OCI-LY7 (cell line): ENCODE measurements around the gene LSM5.

ENCODE experiments used
- CTCF ChIP-seq: fragments of 200-600 bp; sonication (generic); conservative IDR thresholded peaks from 2 replicates; pipeline ENCODE4 v1.5.1; 2014; ENCODE audit warnings: mild to moderate bottlenecking, antibody characterized with exemption, low read length, moderate library complexity, mixed read lengths
- EZH2phosphoT487 ChIP-seq: fragments of 200-600 bp; sonication (generic); IDR thresholded peaks from 2 replicates; pipeline ENCODE4 v1.6.1; 2018; ENCODE audit warnings: low read depth, borderline replicate concordance, mild to moderate bottlenecking, mixed run types, antibody characterized with exemption, low read length, moderate library complexity, mixed read lengths

- TF ChIP-seq CTCF = no peak
- no peak for TF ChIP-seq EZH2phosphoT487
These were observed 53.8 kb downstream of the LSM5 start for GRCh38 chr7:32436146-32436928.
